Heart left ventricle (tissue), 13 donors: ENCODE data around the gene EPHB6.

Source experiments
- CTCF ChIP-seq, 12 donors: fragments of 200-600 bp; sonication (generic) in 4 of 12; IDR thresholded peaks; one replicate each; pipeline versions ENCODE4 v1.5.0 to v1.8.0; 2018 to 2022; ENCODE audit warnings: antibody characterized with exemption in 12 of 12, mild to moderate bottlenecking in 5 of 12
- POLR2A ChIP-seq, 2 donors: fragments of 450-650 bp; IDR thresholded peaks; one replicate each; pipeline ENCODE4 v1.6.1; 2017; ENCODE audit warnings: antibody characterized with exemption in 2 of 2, mild to moderate bottlenecking in 2 of 2, moderate library complexity in 2 of 2
- donor health status: ischemic (EF 13 %, LVEDD 7.1; RV severe dilation, severe dysfunction).
- donor health status: DM: no; HTN: yes; CAD: no.
- donor health status: DM: no; HTN: no; CAD: no.
- donor health status: ischemic (EF 25% LVEDD 6.9; RV normal size, moderate dysfunction).
- donor health status: ischemic (EF 25% LVEDD 5.7; RV mildly dilated, moderate dysfunction).
- donor health status: ischemic (EF 35%, LVEDD 5.7; RV mildly dilated, moderate dysfunction).
- donor health status: nonischemic (EF 11% LVEDD 7.7; RV severe dilation, severe dysfunction).
- donor health status: DM: yes; HTN: yes; CAD: no.
- donor health status: PGD.
- donor health status: ischemic (EF 29% LVEDD 5.4; RV normal size, mild dysfunction).
- donor health status: nonischemic (EF 23%, LVEDD 6.1; RV moderate dilation, normal function).

GRCh38 chr7:142809671-142810070, 45.2 kb upstream of the EPHB6 start:
- TF ChIP-seq CTCF (IDR thresholded peaks at IDR 0.05), result no peak
- TF ChIP-seq POLR2A (IDR thresholded peaks at IDR 0.05), result no peak
